GM18508 (cell line): ENCODE measurements around the gene BEND4.

Experiments used
- ATAC-seq: cut with Tn5 transposase; IDR thresholded peaks from one replicate; pipeline ENCODE4 v1.9.1; 2021; ENCODE audit warnings: moderate number of reproducible peaks; ENCODE audit not compliant: insufficient read depth, unreplicated experiment

The BEND4 gene

DNA sequence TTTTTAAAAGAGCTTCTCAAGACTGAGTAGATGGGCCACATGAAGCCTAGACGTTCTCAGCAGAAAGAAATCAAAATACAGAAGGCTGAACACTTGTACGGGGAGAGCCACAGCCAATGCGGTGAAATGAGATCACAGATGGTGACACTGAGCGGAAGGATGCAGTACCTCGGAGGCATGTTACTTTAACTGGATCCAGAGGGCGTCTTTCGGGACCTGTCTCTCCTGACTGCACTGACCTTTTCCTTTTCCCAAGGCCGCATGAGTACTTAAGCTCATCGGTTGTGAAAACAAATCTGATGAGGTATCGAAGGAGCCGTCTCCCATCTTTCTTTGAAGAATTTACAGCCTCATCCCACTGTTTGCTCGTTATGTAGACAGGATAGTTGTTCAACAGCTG, 32.6 kb downstream of the BEND4 start:
- no peak for ATAC-seq

DNA sequence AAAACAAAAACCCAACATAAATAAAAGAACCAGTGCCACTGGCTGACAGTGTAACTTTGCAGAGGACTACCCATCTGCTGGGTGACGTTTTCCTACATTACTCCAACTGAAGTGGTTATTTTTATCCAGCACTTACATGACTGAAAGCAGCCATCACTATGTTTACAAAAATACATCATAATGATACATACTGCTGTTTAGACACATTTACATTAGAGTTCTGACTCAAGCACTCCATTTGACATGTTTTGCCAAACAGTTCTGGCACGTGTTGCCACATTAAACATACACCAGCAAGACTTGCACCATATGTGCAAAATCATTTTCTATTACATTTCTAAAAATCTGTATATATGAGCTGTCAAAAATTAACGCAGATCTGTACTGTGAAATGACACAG, 39.6 kb downstream of the BEND4 start:
- ATAC-seq: no peak

DNA sequence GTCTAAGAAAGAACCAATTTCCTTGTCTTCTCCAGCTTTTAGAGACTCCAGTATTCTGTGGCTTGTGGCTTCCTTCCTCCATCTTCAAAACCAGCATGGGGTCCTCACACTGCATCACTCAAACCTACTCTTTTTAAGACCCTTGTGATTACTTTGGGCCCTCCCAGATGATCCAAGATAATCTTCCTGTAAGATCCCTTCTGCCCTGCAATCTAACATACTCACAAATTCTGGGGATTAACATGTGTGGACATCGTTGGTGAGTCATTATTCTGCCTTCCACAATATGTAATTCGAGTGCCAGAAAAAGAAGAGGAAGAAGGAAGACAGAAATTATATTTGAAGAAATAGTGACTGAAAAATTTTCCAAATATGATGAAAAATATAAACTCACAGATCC, 47.9 kb downstream of the BEND4 start:
- ATAC-seq: no peak

DNA sequence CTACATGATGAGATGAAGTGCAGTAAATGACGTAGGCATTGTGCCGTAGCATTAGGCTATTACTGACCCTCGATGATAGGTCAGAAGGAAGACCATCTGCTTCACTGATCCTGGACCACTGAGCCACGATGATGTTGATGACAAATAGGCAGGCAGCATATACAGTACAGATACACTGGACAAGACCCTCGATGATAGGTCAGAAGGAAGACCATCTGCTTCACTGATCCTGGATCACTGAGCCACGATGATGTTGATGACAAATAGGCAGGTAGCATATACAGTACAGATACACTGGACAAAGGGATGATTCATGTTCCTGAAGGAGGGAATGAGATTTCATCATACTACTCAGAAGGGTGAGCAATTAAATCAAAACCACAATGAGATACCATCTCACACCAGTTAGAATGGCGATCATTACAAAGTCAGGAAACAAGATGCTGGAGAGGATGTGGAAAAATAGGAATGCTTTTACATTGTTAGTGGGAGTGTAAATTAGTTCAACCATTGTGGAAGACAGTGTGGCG, 50.9 kb downstream of the BEND4 start:
- ATAC-seq: no peak

DNA sequence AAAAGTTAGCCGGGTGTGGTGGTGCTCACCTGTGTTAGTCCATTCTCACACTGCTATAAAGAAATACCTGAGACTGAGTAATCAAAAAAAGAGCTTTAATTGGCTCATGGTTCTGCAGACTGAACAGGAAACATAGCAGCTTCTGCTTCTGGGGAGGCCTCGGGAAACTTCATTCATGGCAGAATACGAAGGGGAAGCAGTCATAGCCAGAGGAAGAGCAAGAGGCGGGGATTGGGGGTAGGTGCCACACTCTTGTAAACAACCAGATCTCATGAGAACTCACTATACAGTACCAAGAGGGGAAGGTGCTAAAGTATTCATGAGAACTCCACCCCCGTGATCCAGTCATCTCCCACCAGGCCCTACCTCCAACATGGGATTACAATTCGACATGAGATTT, 64.1 kb downstream of the BEND4 start:
- ATAC-seq: no peak

DNA sequence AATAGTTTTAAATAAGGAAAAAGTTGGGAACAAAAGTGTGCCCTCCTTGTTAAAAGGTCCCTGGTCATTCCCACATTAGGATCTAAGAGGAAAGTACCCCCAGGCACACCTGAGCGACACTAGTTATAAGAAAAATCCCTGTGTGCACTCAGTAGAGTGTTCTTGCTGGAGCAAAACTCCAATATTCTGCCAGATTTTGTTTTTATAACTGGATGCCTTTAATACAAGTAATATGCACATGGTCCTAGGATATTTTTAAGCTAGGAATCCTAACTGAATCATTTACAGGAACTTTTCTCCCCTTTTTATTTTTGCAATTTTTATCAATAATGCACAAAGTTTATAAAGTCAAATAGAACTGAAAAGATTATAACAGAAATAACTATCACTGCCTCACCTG, 68.6 kb downstream of the BEND4 start:
- no peak for ATAC-seq

DNA sequence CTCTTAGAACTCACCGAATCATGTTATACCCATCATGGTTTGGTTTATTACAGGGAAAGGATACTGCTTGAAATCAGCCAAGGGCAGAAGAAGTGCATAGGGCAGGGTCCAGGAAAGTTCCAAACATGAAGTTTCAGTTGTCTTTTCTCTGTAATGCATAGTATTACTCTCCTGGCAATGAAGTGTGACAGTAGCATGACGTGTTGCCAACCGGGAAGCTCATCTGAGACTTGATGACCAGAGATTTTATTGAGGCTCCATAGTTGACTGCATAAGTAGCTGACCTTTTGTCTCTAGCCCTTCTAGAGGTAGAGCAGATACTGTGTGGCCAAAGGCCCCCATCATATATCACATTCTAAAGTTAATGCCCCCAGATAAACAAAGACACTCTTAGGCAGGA, 72.1 kb downstream of the BEND4 start:
- ATAC-seq: peak; percentile 41

DNA sequence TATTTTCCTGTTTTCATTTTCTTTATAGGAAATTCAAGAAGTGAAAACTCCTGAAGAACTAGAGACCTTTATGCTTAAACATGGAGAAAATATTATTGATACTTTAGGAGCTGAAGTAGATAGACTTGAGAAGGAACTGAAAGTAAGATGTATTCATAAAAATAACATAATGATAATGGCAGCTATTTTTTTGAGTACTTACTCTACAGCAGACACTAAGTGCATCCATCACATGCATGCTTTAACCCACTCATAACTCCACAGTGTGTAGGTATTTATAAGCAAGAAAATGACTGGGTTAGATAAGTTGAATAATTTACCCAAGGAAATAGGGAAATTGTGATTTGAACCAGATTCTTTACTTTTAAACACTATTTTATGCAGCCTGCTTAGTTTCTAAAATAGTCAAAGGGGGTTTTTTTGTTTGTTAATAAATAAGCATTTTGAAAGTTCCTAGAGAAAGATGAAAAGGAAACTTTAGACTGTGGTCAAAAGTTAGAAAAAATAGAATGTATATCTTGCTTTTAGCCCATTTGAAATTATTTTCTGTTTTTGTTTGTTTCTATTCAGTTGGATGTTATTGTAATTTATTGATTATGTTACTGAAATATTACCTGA, 74.2 kb downstream of the BEND4 start:
- peak; percentile 91 for ATAC-seq

DNA sequence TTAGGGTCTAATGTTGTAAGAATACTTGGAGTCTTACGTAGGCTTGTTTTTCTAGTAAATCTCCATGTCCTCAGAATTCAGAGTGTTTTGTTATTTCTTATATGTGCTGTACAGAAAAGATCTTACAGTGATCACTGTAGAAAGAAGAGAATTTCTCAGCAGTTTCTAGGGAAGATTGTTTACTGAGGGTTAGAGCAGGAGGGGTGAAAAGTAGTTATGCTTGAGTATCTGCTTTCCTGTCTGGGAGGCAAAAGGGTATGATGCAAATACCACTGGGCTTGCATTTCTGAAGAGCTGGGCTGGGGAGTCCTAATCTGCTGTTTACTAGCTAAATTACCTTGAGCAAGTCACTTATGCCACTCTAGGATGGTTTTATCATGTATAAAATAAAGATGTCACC, 78.2 kb downstream of the BEND4 start:
- ATAC-seq: no peak

DNA sequence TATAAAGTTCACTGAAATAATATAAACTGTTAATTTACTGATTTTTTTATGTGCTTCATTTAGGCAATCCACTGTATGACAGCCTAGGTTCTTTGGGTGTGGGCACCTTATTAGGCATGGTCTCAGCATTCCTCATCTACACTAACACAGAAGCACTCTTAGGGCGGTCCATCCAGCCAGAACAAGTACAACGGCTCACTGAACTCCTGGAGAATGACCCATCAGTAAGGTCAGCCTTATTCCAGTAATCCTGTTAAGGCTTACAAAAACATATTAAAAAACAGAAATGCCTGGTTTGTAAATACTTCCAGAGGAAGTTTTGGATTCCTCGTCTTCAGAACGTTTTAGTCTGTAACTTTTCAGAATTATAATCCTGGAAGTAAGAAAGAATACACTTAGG, 82.0 kb downstream of the BEND4 start:
- no peak for ATAC-seq

DNA sequence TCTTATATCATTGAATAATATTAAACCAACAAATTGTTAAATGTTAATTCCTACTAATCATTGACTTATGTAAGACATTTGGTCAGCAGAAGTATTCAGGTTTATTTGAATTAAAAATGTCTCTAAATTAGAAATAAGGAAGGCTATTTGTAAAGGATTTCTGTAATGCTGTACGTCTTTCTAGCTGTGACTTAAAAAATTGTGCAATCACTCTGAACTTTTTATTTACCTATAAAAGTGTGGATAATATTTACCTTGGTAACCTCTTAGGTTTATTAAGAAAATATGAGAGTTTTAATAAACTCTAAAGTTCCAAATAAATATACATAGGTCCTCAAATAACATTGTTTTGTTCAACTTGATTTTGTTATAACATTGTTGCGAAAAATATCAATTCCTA, 85.2 kb downstream of the BEND4 start:
- ATAC-seq: no peak

DNA sequence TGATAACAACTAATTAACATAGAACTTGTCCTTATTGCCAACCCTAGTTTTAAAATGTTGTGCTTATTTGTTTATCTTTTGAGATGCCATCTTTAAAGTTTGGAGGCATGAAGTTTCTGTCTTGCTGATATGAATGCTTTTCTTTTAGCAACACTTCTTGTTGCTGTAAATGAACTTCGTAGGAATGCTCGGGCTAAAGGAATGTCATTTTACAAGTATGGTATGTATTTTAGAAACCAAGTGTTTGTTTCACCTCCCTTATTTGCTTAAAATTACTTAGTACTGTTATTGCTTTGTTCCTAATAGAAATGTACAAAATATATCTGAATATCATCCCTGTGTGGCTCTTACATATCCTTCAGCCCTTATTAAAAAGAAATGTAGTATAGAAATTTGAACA, 86.1 kb downstream of the BEND4 start:
- no peak for ATAC-seq
